SU-DHL-6 (cell line): Measurements from ENCODE around the gene CEP295NL.

Source experiments
- H2AFZ ChIP-seq: fragments of 200-600 bp; sonication (generic); 2 replicates; pipeline ENCODE4 v1.6.1; 2014; ENCODE audit warnings: low read depth, mild to moderate bottlenecking, moderate library complexity, mixed read lengths, antibody characterized with exemption, low read length; ENCODE audit not compliant: severe bottlenecking
- H3F3A ChIP-seq: fragments of 200-600 bp; shearing (Covaris generic); 2 replicates; pipeline ENCODE4 v1.6.0; 2016; ENCODE audit warnings: antibody characterized with exemption, mild to moderate bottlenecking; ENCODE audit not compliant: insufficient read depth
- H3K27ac ChIP-seq: fragments of 200-600 bp; sonication (generic); 2 replicates; pipeline ENCODE4 v1.5.1; 2016; ENCODE audit warnings: low read depth, mild to moderate bottlenecking, low read length, moderate library complexity, mixed read lengths
- H3K27me3 ChIP-seq: fragments of 200-600 bp; sonication (generic), shearing (Covaris generic); 2 replicates; pipeline ENCODE4 v1.6.0; 2014; ENCODE audit warnings: mild to moderate bottlenecking, low read length
- H3K36me3 ChIP-seq: fragments of 200-600 bp; sonication (generic); 2 replicates; pipeline ENCODE4 v1.6.1; 2014; ENCODE audit warnings: mild to moderate bottlenecking, low read length, mixed read lengths
- H3K4me2 ChIP-seq: fragments of 300-600, 200-600 bp; shearing (Covaris generic), sonication (generic); 2 replicates; pipeline ENCODE4 v1.6.0; 2014; ENCODE audit warnings: low read length, low read depth, mild to moderate bottlenecking; ENCODE audit not compliant: poor library complexity, severe bottlenecking
- H3K4me3 ChIP-seq: fragments of 200-600 bp; sonication (generic); 2 replicates; pipeline ENCODE4 v1.5.1; 2014; ENCODE audit warnings: antibody characterized with exemption, low read length, mild to moderate bottlenecking, mixed read lengths; ENCODE audit not compliant: insufficient read depth, poor library complexity, severe bottlenecking
- H3K79me2 ChIP-seq: fragments of 200-600 bp; sonication (generic); 2 replicates; pipeline ENCODE4 v1.6.1; 2014; ENCODE audit warnings: mild to moderate bottlenecking, low read length, moderate library complexity; ENCODE audit not compliant: insufficient read depth
- H3K9ac ChIP-seq: fragments of 200-600 bp; sonication (generic); 2 replicates; pipeline ENCODE4 v1.7.0; 2014; ENCODE audit warnings: mild to moderate bottlenecking, low read length
- H3K9me2 ChIP-seq: fragments of 200-600 bp; sonication (generic); replicated peaks from 2 replicates; pipeline ENCODE4 v1.6.1; 2014; ENCODE audit warnings: low read length; ENCODE audit not compliant: insufficient read depth
- H3K9me3 ChIP-seq: fragments of 200-600 bp; sonication (generic); 2 replicates; pipeline ENCODE4 v1.6.1; 2014; ENCODE audit warnings: low read length, mixed read lengths; ENCODE audit not compliant: insufficient read depth
- H4K20me1 ChIP-seq: fragments of 200-600 bp; sonication (generic); 2 replicates; pipeline ENCODE4 v1.6.1; 2014; ENCODE audit warnings: low read depth, mild to moderate bottlenecking, antibody characterized with exemption, low read length, moderate library complexity, mixed read lengths
- EZH2phosphoT487 ChIP-seq: fragments of 200-600 bp; sonication (generic), shearing (Covaris generic); conservative IDR thresholded peaks from 2 replicates; pipeline ENCODE4 v1.6.1; 2018; ENCODE audit warnings: mild to moderate bottlenecking, antibody characterized with exemption, low read length, moderate library complexity, mixed read lengths
- TF ChIP-seq, protein P1 (sequence below): fragments of 200-600 bp; sonication (generic); IDR thresholded peaks from one replicate; pipeline ENCODE4 v1.5.1; 2017; ENCODE audit warnings: antibody characterized with exemption, mild to moderate bottlenecking, low read length, moderate library complexity; ENCODE audit not compliant: insufficient read depth, poor library complexity, severe bottlenecking

Gene CEP295NL

DNA sequence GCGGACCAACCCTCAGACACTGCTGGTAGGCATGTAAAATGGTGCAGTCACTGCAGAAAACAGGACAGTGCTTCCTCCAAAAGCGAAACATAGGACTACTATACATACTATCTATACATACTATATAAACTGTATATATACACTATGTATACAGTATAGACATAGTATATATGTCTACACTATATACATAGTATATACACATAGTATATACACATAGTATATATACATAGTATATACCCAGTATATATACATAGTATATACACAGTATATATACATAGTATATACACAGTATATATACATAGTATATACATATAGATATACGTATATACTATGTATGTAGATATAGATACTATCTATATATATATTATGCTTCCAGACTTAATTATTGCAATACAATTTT lies 55.9 kb downstream of the CEP295NL start:
- H3K9me2 ChIP-seq, result no peaks in the 10 kb centered on the region
- H2AFZ ChIP-seq, result no peak overlapping the region
- H4K20me1 ChIP-seq, result no peaks in the 10 kb centered on the region
- TF ChIP-seq EZH2phosphoT487, result no peak
- TF ChIP-seq, protein P1, sequence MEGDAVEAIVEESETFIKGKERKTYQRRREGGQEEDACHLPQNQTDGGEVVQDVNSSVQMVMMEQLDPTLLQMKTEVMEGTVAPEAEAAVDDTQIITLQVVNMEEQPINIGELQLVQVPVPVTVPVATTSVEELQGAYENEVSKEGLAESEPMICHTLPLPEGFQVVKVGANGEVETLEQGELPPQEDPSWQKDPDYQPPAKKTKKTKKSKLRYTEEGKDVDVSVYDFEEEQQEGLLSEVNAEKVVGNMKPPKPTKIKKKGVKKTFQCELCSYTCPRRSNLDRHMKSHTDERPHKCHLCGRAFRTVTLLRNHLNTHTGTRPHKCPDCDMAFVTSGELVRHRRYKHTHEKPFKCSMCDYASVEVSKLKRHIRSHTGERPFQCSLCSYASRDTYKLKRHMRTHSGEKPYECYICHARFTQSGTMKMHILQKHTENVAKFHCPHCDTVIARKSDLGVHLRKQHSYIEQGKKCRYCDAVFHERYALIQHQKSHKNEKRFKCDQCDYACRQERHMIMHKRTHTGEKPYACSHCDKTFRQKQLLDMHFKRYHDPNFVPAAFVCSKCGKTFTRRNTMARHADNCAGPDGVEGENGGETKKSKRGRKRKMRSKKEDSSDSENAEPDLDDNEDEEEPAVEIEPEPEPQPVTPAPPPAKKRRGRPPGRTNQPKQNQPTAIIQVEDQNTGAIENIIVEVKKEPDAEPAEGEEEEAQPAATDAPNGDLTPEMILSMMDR, result no peak
- H3K79me2 ChIP-seq, result no peaks in the 10 kb centered on the region
- no peaks in the 10 kb centered on the region for H3K27me3 ChIP-seq
- H3K4me3 ChIP-seq, result no peak overlapping the region
- no peak overlapping the region for H3K9ac ChIP-seq
- H3K36me3 ChIP-seq, result no peaks in the 10 kb centered on the region
- H3K9me3 ChIP-seq, result no peaks in the 10 kb centered on the region
- no peak overlapping the region for H3K27ac ChIP-seq
- no peak overlapping the region for H3K4me2 ChIP-seq
- H3F3A ChIP-seq, result no peaks in the 10 kb centered on the region

DNA sequence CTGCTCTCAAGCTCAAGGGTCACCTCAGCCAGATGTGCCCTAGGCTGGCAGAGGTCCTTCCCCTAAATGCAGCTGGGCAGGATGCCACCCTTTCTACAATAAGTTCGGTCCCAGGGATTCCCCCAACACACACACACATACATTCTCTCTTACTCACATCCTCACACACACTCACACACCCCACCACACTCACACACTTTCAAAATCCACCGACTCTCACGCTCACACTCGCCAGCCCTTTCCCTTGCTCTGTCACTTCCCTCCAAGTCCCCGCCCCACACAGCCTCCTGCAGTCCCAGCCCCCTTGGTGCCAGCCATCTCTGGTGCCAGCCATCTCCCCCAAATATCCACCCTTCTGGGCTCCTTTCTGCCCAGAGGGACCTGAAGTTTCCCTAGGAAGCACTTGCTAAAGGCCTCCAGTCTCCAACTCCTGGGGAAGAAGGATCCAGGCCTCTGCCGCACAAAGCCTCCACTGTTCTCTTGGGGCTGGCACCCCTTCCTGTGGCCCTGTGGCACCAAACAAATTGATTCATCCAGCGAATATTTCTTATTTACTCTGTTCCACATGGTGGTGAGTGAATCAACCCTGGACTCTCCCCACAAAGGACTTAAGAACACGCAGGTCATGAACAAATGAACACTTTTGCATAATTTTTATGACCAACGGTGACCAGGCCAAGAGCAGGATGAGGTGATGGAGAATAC lies 58.5 kb downstream of the CEP295NL start:
- H3K9me2 ChIP-seq, result no peaks in the 10 kb centered on the region
- H3K9ac ChIP-seq, result no peak overlapping the region
- H2AFZ ChIP-seq, result no peak overlapping the region
- H3K27ac ChIP-seq, result no peak overlapping the region
- H4K20me1 ChIP-seq, result no peaks in the 10 kb centered on the region
- H3K4me3 ChIP-seq, result no peak overlapping the region
- H3K4me2 ChIP-seq, result no peak overlapping the region
- no peaks in the 10 kb centered on the region for H3K36me3 ChIP-seq
- H3F3A ChIP-seq, result no peaks in the 10 kb centered on the region
- H3K79me2 ChIP-seq, result peaks cover 11% of the 10 kb centered on the region
- H3K27me3 ChIP-seq, result no peaks in the 10 kb centered on the region
- H3K9me3 ChIP-seq, result no peaks in the 10 kb centered on the region
- TF ChIP-seq, protein P1, result no peak
- no peak for TF ChIP-seq EZH2phosphoT487

DNA sequence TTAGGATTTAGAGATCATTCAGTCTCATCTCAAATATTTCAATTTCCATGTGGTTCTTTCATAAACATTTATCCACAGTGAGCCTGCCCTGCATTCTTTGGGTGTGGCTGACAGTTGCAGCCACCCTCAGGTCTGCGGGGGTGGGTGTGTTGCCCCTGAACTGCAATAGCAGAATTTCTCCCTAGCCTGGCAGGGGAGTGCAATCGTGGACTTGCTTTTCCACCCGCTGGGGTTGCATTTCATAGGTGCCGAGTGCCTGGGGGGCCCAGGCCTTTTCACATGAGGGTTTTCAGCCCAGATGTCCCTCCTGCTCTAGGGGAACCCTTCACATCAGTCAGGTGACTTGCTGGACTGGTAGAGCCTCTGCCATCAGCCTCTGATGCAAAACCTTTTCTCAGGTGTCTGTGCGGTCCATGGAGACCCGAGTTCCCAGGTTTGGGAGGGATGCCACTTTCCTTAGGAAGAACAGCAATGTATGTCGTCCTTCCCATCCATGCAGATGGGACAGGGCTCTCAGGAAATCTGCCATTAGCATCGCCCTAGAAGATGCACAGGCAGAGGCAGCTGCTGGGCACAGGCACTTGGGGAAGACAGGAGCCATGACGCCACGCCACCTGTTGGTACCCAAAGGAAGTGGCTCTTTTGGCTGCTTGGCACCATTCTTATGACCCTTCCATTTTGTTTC lies 60.0 kb downstream of the CEP295NL start:
- H3K9me2 ChIP-seq, result no peaks in the 10 kb centered on the region
- TF ChIP-seq, protein P1, result peak; percentile 72
- TF ChIP-seq EZH2phosphoT487, result no peak
- H3K27ac ChIP-seq, result no peak overlapping the region
- no peak overlapping the region for H2AFZ ChIP-seq
- H3K4me3 ChIP-seq, result no peak overlapping the region
- H3K79me2 ChIP-seq, result peaks cover 25% of the 10 kb centered on the region
- no peaks in the 10 kb centered on the region; the same call in 1 of the 2 replicates for H4K20me1 ChIP-seq
- H3K9me3 ChIP-seq, result no peaks in the 10 kb centered on the region
- no peak overlapping the region for H3K4me2 ChIP-seq
- no peaks in the 10 kb centered on the region for H3F3A ChIP-seq
- no peak overlapping the region for H3K9ac ChIP-seq
- H3K36me3 ChIP-seq, result no peaks in the 10 kb centered on the region
- H3K27me3 ChIP-seq, result no peaks in the 10 kb centered on the region
